Right atrium auricular region (tissue), 2 donors: ENCODE measurements around the gene VTN. TPM values are rescaled to one million over a fixed set of nuclear protein-coding genes. Genes with fewer than 3 reads are reported as not detected.

Experiments
- DNase-seq: peaks from one replicate; pipeline ENCODE4 v3.0.0-alpha.2; 2019; ENCODE audit warnings: low spot score
- H3K27ac ChIP-seq, 2 donors: fragments of 200-600 bp; sonication (generic); 1 replicate in 1 of 2; 2 replicates in 1 of 2; pipeline ENCODE4 v1.5.1; 2016 to 2019
- H3K27me3 ChIP-seq, 2 donors: fragments of 200-600 bp; sonication (generic); one replicate each; pipeline versions ENCODE4 v1.5.1 to v1.6.0; 2017 to 2019
- H3K36me3 ChIP-seq: fragments of 200-600 bp; sonication (generic); one replicate; pipeline ENCODE4 v1.5.1; 2016
- H3K4me1 ChIP-seq, 2 donors: fragments of 200-600 bp; sonication (generic); one replicate each; pipeline versions ENCODE4 v1.5.1 to v1.6.0; 2017 to 2019
- H3K4me3 ChIP-seq, 2 donors: fragments of 200-600 bp; sonication (generic); 1 replicate in 1 of 2; 2 replicates in 1 of 2; pipeline ENCODE4 v1.5.1; 2017 to 2019; ENCODE audit warnings: mild to moderate bottlenecking in 1 of 2, moderate library complexity in 1 of 2
- H3K9me3 ChIP-seq, 2 donors: fragments of 200-600 bp; sonication (generic); one replicate each; pipeline ENCODE4 v1.5.1; 2019
- total RNA-seq, 2 donors: library from RNA; depleted of rRNA; stranded (reverse); fragments of >200 nt; gene quantifications; one replicate each; pipeline ENCODE4 v1.1.0, GENCODE V29; 2016
- TF ChIP-seq, protein P1 (sequence below), 2 donors: fragments of 200-600 bp; sonication (generic); IDR thresholded peaks; one replicate each; pipeline ENCODE4 v1.5.1; 2019; ENCODE audit warnings: antibody characterized with exemption in 2 of 2

The VTN gene
- total RNA-seq, 2 donors from 2014 or later, result 5.4 to 86.7 TPM

DNA sequence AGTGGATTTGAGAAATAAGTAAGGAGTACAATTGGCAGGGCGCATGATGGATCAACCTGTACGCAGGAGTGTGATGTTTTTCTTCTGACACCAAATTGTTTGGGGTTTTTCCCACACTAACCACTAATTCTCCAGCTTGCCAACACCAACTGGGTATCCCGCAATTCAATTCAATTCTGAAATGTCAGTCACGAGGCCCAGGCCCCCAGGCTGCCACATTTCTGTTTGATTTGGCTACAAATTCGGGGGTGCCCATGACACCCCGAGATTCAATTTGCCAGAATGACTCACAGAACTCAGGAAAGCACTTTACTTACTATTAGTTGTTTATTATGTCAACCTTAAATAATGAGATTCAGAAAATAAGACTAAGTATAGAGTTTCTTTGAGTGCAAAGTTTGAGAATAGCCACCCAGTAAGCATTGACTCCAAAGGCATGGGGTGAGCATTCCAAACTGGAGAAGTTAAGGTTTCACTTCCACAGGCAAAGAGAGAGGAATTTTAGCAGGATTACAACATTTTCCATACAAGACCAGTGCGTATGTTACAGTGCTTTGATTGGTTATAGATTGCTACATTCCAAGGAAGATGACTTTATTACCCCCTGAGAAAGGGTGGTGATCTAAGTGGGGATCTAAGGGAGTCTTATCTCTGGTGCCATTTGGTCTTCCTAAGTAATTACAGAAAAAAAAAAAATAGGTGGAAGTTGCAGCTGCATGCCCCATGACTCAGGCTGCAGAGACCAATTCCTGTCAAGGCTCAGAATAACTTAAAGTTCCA, 24.4 kb upstream of the VTN start:
- DNase-seq, result no peak
- TF ChIP-seq, protein P1, sequence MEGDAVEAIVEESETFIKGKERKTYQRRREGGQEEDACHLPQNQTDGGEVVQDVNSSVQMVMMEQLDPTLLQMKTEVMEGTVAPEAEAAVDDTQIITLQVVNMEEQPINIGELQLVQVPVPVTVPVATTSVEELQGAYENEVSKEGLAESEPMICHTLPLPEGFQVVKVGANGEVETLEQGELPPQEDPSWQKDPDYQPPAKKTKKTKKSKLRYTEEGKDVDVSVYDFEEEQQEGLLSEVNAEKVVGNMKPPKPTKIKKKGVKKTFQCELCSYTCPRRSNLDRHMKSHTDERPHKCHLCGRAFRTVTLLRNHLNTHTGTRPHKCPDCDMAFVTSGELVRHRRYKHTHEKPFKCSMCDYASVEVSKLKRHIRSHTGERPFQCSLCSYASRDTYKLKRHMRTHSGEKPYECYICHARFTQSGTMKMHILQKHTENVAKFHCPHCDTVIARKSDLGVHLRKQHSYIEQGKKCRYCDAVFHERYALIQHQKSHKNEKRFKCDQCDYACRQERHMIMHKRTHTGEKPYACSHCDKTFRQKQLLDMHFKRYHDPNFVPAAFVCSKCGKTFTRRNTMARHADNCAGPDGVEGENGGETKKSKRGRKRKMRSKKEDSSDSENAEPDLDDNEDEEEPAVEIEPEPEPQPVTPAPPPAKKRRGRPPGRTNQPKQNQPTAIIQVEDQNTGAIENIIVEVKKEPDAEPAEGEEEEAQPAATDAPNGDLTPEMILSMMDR (IDR thresholded peaks at IDR 0.05), result no peak
- H3K9me3 ChIP-seq, result no peaks in the 10 kb centered on the region
- H3K4me1 ChIP-seq, result peaks cover 0 to 12% of the 10 kb centered on the region in 2 donors
- peaks cover 14% of the 10 kb centered on the region for H3K36me3 ChIP-seq
- H3K27ac ChIP-seq, result no peak overlapping the region
- H3K27me3 ChIP-seq, result no peaks in the 10 kb centered on the region
- H3K4me3 ChIP-seq, result no peak overlapping the region

GRCh38 chr17:28392491-28392890, 22.4 kb upstream of the VTN start:
- no peak for DNase-seq
- H3K36me3 ChIP-seq, result peaks cover 29% of the 10 kb centered on the region
- TF ChIP-seq, protein P1 (IDR thresholded peaks at IDR 0.05), result no peak
- H3K4me1 ChIP-seq, result no peaks in the 10 kb centered on the region
- H3K27ac ChIP-seq, result no peak overlapping the region
- H3K27me3 ChIP-seq, result no peaks in the 10 kb centered on the region
- no peaks in the 10 kb centered on the region for H3K9me3 ChIP-seq
- no peak overlapping the region for H3K4me3 ChIP-seq

- no peak overlapping the region for H3K27ac ChIP-seq
- H3K4me3 ChIP-seq, result no peak overlapping the region
- H3K9me3 ChIP-seq, result no peaks in the 10 kb centered on the region
- TF ChIP-seq, protein P1 (IDR thresholded peaks at IDR 0.05), result no peak
- no peak for DNase-seq
- no peaks in the 10 kb centered on the region for H3K27me3 ChIP-seq
- H3K36me3 ChIP-seq, result peaks cover 29% of the 10 kb centered on the region
- H3K4me1 ChIP-seq, result no peaks in the 10 kb centered on the region
Measured at GRCh38 chr17:28391401-28391800, 21.3 kb upstream of the VTN start.

DNA sequence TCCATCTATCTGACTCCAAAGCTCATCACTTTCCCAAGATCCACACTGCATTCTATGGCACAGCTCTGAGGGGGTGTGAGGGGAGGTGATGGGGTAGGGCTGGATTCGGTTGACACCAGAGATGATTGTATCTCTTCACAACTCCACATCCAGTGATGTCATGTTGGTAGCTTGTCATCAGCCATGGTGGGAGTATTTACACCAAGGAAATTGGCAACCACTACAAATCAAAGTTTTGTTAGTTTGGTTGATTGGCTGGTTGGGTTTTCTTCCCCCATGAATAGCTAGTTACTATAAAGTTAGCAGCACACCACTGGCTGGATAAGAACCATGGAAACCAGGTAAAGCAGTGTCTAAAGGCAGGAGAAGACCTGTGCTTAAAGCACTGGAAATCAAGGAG, 20.9 kb upstream of the VTN start:
- no peak overlapping the region for H3K4me3 ChIP-seq

DNA sequence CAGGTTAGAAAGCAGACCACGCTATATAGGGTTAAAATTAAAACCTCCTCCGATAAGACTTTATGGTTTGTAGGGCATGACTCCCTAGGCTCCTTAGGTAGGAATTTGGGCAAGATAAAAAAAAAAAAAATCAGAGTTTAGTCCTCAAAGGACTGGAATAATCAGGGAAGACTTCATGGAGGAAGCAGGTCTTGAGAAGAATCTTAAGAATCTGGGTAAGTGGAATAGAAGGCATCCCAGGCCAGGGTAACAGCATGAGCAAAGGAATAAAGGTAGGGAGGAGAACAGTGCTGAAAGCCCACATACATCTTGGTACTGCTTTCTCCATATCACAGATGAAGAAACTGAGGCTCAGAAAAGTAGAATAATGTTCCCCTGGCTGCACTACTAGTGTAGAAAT, 20.5 kb upstream of the VTN start:
- no peak overlapping the region for H3K27ac ChIP-seq
- TF ChIP-seq, protein P1 (IDR thresholded peaks at IDR 0.05), result no peak
- no peak overlapping the region for H3K4me3 ChIP-seq
- H3K4me1 ChIP-seq, result no peaks in the 10 kb centered on the region
- H3K36me3 ChIP-seq, result peaks cover 29% of the 10 kb centered on the region
- no peaks in the 10 kb centered on the region for H3K27me3 ChIP-seq
- no peaks in the 10 kb centered on the region for H3K9me3 ChIP-seq
- DNase-seq, result no peak

More for the DNA sequence above, 20.9 kb upstream of the VTN start:
- H3K36me3 ChIP-seq, result peaks cover 29% of the 10 kb centered on the region
- no peak for DNase-seq
- no peaks in the 10 kb centered on the region for H3K4me1 ChIP-seq
- H3K27ac ChIP-seq, result no peak overlapping the region
- H3K9me3 ChIP-seq, result no peaks in the 10 kb centered on the region
- TF ChIP-seq, protein P1 (IDR thresholded peaks at IDR 0.05), result no peak
- no peaks in the 10 kb centered on the region for H3K27me3 ChIP-seq

DNA sequence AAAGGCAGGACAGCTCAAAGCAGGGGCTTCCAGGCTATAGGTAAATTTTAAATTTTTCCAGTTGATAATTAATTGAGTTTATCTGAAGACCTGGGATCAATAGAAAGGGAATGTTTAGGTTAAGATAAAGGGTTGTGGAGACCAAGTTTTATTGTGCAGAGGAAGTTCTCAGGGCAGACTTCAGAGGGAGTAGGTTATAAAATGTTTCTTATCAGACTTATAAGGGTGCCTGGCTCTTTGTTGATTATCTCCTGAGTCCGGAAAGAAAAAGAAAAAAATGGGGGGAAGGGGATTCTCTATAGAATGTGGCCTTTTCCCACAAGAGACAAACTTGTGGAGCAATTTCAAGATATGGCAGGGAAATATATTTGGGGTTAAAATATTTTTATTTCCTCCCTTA, 20.0 kb upstream of the VTN start:
- Histone ChIP-seq H3K27me3 (no peaks in the 10 kb centered on the region), H3K4me1 (no peaks in the 10 kb centered on the region)
- TF ChIP-seq, protein P1 (IDR thresholded peaks at IDR 0.05), result no peak

More for the DNA sequence above, 20.0 kb upstream of the VTN start:
- Histone ChIP-seq H3K27ac (no peak overlapping the region), H3K36me3 (peaks cover 29% of the 10 kb centered on the region), H3K4me3 (no peak overlapping the region), H3K9me3 (no peaks in the 10 kb centered on the region)
- DNase-seq, result no peak
